WERI-Rb-1 (cell line): ENCODE data around the gene MAP4K1.
A peak's percentile ranks its signal among the peaks of the same experiment; 100 is the strongest.
"Not testable (repeated sequence)": the region's sequence is repeated elsewhere in the genome, so short reads cannot be mapped to it uniquely, and the experiment has no call there.

ENCODE experiments used
- DNase-seq: peaks from one replicate; pipeline ENCODE4 v3.0.0-alpha.2; 2020
- H3K27ac ChIP-seq: fragments of 250-450 bp; sonication (Bioruptor Pico); 2 replicates; pipeline ENCODE4 v1.5.1; 2020; ENCODE audit warnings: mild to moderate bottlenecking, moderate library complexity
- H3K27me3 ChIP-seq: fragments of 250-450 bp; sonication (Bioruptor Pico); 2 replicates; pipeline ENCODE4 v1.5.1; 2021; ENCODE audit warnings: mild to moderate bottlenecking, low read depth, moderate library complexity; ENCODE audit not compliant: insufficient read depth, severe bottlenecking
- H3K36me3 ChIP-seq: fragments of 250-450 bp; sonication (Bioruptor Pico); 2 replicates; pipeline ENCODE4 v1.5.1; 2020; ENCODE audit warnings: mild to moderate bottlenecking, moderate library complexity
- H3K4me3 ChIP-seq: 2 replicates; pipeline ENCODE4 v1.5.1; 2011; ENCODE audit warnings: low read depth, mild to moderate bottlenecking, control low read depth, low read length
- H3K9me3 ChIP-seq: fragments of 250-450 bp; sonication (Bioruptor Pico); 2 replicates; pipeline ENCODE4 v1.5.1; 2021; ENCODE audit warnings: mild to moderate bottlenecking, moderate library complexity; ENCODE audit not compliant: severe bottlenecking
- TF ChIP-seq, protein P1 (sequence below): IDR thresholded peaks from 2 replicates; pipeline ENCODE4 v1.5.1; 2011; ENCODE audit warnings: low read depth, mild to moderate bottlenecking, control low read depth, inconsistent platforms, low read length

The MAP4K1 gene

DNA sequence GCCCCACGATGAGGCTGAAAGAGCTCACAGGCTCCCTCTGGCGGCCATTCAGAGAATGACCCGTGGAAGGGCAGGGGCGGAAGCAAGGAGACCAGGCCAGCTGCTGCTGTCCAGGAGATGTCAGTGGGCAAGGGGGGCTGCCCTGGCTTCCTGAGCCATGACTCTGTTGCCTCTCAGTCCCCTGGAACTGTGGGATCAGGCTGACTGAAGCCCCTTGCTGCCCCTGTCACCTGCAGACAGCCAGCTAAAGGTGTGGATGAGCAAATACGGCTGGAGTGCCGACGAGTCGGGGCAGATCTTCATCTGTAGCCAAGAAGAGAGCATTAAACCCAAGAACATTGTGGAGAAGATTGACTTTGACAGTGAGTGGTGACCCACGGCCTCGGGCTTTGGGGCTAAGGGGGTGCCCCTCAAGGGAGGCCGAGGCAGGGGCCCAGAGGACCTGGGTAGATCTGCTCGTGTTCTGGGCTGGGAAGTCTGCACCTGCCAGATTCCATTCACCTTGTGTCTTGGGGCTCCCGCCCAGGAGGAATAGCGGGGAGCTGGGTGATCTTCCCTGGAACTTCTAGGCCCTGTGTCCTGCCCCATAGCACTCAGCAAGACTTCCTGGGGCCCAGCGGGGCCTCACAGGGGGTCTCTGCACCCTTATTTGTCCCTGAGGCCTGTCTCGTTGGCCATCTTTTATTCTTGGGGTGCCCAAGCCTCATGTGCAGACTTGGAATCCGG, 17.2 kb upstream of the MAP4K1 start:
- peak; percentile 78 for DNase-seq
- Histone ChIP-seq H3K4me3 (no peak overlapping the region), H3K9me3 (no peaks in the 10 kb centered on the region), H3K27ac (no peak overlapping the region; the same call in 1 of the 2 replicates), H3K27me3 (no peaks in the 10 kb centered on the region), H3K36me3 (peaks cover 48% of the 10 kb centered on the region)
- TF ChIP-seq, protein P1, sequence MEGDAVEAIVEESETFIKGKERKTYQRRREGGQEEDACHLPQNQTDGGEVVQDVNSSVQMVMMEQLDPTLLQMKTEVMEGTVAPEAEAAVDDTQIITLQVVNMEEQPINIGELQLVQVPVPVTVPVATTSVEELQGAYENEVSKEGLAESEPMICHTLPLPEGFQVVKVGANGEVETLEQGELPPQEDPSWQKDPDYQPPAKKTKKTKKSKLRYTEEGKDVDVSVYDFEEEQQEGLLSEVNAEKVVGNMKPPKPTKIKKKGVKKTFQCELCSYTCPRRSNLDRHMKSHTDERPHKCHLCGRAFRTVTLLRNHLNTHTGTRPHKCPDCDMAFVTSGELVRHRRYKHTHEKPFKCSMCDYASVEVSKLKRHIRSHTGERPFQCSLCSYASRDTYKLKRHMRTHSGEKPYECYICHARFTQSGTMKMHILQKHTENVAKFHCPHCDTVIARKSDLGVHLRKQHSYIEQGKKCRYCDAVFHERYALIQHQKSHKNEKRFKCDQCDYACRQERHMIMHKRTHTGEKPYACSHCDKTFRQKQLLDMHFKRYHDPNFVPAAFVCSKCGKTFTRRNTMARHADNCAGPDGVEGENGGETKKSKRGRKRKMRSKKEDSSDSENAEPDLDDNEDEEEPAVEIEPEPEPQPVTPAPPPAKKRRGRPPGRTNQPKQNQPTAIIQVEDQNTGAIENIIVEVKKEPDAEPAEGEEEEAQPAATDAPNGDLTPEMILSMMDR = peak; percentile 85

- TF ChIP-seq, protein P1 = no peak
- no peaks in the 10 kb centered on the region for H3K9me3 ChIP-seq
These were observed 14.9 kb upstream of the MAP4K1 start for GRCh38 chr19:38632476-38633213.

DNA sequence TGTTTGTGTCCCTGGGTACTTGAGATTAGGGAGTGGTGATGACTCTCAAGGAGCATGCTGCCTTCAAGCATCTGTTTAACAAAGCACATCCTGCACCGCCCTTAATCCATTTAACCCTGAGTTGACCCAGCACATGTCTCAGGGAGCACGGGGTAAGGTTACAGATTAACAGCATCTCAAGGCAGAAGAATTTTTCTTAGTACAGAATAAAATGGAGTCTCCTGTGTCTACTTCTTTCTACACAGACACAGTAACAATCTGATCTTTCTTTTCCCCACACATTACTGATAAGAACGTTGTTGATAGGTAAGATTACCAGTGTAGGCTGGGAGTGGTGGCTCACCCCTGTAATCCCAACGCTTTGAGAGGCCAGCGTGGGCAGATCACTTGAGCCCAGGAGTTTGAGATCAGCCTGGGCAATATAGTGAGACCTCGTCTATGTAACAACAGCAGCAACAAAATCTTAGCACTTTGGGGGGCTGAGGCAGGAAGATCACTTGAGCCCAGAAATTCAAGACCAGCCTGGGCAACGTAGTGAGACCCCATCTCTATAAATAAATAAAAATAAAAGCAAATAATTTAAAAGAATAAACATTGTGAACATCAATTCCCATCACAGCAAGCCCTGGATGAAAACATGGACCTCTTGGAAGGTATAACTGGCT, 14.2 kb upstream of the MAP4K1 start:
- peak; percentile 73 for DNase-seq
- H3K27ac ChIP-seq = peak overlapping the region; percentile 53
- H3K9me3 ChIP-seq, H3K4me3 ChIP-seq, H3K27me3 ChIP-seq: not testable (repeated sequence)
- H3K36me3 ChIP-seq = peaks cover 69% of the 10 kb centered on the region

More at GRCh38 chr19:38632476-38633213, 14.9 kb upstream of the MAP4K1 start:
- Histone ChIP-seq H3K27ac (peak overlapping the region; percentile 53), H3K4me3 (no peak overlapping the region), H3K36me3 (peaks cover 63% of the 10 kb centered on the region), H3K27me3 (no peaks in the 10 kb centered on the region)
- DNase-seq = no peak

DNA sequence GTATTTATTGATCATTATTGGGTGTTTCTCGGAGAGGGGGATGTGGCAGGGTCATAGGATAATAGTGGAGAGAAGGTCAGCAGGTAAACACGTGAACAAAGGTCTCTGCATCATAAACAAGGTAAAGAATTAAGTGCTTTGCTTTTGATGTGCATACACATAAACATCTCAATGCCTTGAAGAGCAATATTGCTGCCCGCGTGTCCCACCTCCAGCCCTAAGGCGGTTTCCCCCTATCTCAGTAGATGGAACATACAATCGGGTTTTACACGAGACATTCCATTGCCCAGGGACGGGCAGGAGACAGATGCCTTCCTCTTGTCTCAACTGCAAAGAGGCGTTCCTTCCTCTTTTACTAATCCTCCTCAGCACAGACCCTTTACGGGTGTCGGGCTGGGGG, 13.5 kb upstream of the MAP4K1 start:
- not testable (repeated sequence) for H3K4me3 ChIP-seq, DNase-seq, H3K9me3 ChIP-seq, H3K27me3 ChIP-seq
- peak overlapping the region; percentile 53 for H3K27ac ChIP-seq
- H3K36me3 ChIP-seq = peaks cover 72% of the 10 kb centered on the region

- Histone ChIP-seq H3K4me3 (no peak overlapping the region), H3K36me3 (peaks cover 72% of the 10 kb centered on the region), H3K27me3 (no peaks in the 10 kb centered on the region), H3K27ac (peak overlapping the region; percentile 21; the same call in 1 of the 2 replicates), H3K9me3 (no peaks in the 10 kb centered on the region)
- TF ChIP-seq, protein P1 = no peak
- DNase-seq = no peak
These were observed 11.8 kb upstream of the MAP4K1 start for GRCh38 chr19:38629568-38629967.

- H3K9me3 ChIP-seq = no peaks in the 10 kb centered on the region
- TF ChIP-seq, protein P1 = no peak
- H3K27ac ChIP-seq = no peak overlapping the region
- H3K27me3 ChIP-seq = no peaks in the 10 kb centered on the region
- no peak overlapping the region for H3K4me3 ChIP-seq
- H3K36me3 ChIP-seq = peaks cover 84% of the 10 kb centered on the region
- DNase-seq = no peak
These were observed 8.6 kb upstream of the MAP4K1 start for GRCh38 chr19:38626401-38626800.
